C4-2B (cell line): ENCODE data around the gene LOXHD1.

ENCODE experiments used
- H3K27ac ChIP-seq: fragments of 450-650 bp; 2 replicates; pipeline ENCODE4 v1.5.1; 2017
- ZFX ChIP-seq: fragments of 450-650 bp; IDR thresholded peaks from 2 replicates; pipeline ENCODE4 v1.6.1; 2017
- TF ChIP-seq, protein P1 (sequence below): fragments of 450-650 bp; conservative IDR thresholded peaks from 2 replicates; pipeline ENCODE4 v1.5.1; 2017; ENCODE audit warnings: mild to moderate bottlenecking

Gene LOXHD1

DNA sequence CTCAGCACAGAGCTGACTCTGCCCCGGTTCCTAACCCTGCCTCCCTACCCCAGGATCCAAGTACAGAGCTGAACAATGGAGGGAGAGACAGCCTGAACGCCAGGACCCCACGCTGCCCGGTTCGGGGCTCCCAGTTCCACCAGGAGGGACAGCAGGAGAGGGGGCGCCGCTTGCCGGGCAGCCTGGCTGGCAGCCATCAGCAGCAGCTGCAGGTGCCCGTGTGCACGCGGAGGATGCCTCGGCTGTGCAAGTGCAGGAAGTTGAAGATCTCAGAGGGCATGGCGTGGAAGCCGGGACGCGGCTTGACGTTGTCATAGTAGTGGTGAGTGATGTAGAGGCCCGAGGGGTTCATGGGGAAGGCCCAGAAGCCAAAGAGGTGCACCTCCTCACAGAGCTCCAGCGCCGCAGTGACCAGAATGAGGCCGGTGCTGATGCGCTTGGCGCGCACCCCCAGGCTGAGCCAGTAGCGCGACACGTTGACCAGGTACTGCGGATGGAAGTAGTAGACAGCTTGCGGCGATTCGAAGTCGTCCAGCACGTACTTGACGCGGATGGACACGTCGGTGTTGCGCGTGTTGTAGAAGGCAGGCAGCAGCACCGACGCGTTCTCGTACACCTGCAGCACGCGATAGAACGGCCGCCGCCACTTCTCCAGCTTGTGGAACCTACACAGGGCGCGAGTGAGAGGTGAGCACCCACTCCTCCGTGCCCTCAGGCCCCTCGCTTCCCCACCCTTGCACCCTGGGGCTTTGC, 23.0 kb upstream of the LOXHD1 start:
- TF ChIP-seq, protein P1, sequence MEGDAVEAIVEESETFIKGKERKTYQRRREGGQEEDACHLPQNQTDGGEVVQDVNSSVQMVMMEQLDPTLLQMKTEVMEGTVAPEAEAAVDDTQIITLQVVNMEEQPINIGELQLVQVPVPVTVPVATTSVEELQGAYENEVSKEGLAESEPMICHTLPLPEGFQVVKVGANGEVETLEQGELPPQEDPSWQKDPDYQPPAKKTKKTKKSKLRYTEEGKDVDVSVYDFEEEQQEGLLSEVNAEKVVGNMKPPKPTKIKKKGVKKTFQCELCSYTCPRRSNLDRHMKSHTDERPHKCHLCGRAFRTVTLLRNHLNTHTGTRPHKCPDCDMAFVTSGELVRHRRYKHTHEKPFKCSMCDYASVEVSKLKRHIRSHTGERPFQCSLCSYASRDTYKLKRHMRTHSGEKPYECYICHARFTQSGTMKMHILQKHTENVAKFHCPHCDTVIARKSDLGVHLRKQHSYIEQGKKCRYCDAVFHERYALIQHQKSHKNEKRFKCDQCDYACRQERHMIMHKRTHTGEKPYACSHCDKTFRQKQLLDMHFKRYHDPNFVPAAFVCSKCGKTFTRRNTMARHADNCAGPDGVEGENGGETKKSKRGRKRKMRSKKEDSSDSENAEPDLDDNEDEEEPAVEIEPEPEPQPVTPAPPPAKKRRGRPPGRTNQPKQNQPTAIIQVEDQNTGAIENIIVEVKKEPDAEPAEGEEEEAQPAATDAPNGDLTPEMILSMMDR: no peak
- TF ChIP-seq ZFX: no peak

DNA sequence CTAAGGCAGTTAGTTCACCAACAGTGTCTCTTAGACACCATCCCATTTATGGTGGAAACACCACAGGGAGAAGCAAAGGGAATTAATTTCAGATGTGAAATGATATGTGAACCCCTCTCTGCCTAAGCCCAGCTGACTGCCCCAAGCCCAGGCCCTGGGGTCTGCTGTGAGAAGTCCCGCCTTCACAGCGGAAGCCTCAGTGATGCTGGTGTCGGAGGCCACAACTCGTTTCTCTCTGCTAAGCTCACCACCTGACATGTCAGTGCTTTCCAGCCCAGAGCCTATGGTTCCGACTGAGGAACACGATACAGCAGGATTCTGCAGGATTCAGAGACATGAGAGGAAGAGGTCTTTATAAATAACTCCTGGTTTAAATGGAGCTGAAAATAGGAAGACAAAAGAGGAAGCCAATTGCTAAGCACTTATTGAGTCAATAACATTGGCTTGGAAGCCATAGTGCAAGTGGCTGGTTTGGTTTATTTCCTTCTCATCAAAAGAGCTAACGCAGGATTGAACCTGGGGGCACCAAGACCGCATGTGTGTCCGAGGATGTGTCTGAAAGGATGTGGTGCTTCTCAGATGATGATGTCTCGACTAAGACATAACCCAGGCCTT, 21.9 kb upstream of the LOXHD1 start:
- no peak for TF ChIP-seq ZFX
- TF ChIP-seq, protein P1: no peak
- H3K27ac ChIP-seq: no peak overlapping the region

More for the DNA sequence above, 23.0 kb upstream of the LOXHD1 start:
- H3K27ac ChIP-seq: no peak overlapping the region

DNA sequence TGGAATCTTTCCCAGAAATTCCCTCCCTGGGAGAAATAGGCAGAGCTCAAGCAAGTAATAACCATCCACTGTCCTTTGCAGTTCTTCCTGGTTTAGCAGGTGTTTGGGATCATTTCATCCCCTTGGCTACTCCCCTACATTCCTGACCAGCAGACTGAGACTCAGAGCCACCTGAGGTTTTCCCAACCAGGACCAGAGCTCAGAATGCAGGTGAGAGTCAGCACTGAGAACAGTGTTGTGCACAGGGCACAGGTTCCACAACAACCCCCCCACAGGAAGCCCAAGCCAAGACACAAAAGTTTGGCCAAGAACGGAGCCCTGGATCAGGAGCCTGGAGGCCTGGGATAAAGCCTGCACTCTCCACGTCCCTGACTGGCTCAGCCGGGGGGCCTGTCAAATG, 21.0 kb upstream of the LOXHD1 start:
- TF ChIP-seq, protein P1: no peak
- no peak for TF ChIP-seq ZFX
- H3K27ac ChIP-seq: no peak overlapping the region

DNA sequence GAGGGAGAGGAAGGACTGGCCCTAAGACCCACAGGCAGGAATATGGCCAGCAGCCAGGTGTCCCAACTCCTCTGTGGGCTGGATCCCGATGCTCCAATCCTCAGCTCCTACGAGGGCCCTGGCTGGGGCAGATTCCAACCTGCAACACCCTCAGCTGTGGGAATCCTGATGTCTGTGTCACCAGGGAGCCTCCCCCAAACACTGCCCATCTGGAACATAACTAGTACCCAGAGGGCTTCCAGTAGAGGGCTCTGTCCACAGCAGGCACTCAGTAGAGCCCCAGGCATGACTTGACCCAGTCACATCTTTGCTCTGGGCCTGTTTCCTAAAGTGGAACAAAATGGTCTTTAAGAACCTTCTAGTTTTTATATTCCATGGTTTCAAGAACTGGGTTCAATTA, 20.6 kb upstream of the LOXHD1 start:
- no peak for TF ChIP-seq ZFX
- TF ChIP-seq, protein P1: no peak
- no peak overlapping the region for H3K27ac ChIP-seq

DNA sequence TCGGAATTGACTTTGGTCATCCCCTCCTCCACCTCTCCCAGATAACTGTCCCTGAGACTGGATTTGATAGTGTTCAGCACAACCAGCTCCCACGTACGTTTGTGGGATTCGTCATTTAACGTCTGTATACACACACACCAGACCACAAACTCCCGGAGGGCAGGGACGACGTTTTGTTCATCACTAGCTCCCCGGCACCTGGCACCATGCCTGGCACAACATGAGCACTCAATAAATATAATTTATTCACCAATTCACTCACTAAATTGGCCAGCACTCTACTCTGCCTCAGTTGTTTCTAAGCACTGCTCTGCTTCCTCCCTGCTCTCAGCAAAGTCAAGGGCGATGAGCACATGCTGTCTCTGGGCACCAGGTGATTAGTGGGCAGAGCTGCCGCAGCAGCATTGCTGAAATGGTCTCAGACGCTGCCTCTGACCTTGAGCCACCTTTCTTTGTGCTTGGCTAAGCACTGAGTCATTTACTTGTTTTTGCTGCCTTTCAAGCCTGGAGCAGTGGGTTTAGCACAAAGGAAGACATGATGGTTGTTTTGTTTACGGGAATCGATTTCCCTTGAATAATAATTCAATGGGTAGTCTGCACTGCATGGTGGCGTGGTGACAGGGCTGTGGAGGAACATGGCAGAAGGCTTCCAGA, 19.3 kb upstream of the LOXHD1 start:
- no peak overlapping the region for H3K27ac ChIP-seq
- no peak for TF ChIP-seq ZFX
- TF ChIP-seq, protein P1: no peak

DNA sequence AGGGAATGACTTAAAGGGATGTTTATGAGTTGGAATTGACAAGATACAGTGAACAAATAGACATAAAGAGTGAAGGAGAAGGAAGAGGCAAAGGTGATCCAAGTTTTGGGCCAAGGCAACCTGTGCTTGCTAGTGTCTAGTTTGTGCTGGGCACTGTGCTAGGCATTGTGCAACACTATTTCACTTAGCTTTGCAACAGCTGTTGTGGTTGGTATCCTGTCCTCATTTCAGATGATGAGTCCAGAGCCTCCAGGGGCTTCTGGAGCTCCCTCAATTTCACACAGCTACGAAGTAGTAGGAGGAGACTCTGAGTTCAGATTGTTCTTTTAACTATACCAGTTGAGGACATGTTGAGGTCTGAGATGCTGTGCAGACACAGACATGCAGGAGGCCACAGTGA, 18.1 kb upstream of the LOXHD1 start:
- no peak overlapping the region for H3K27ac ChIP-seq
- no peak for TF ChIP-seq ZFX
- TF ChIP-seq, protein P1: no peak
